Psoas muscle (tissue), 8 donors: ENCODE measurements around the gene SLC12A8. TPM values are rescaled to one million over a fixed set of nuclear protein-coding genes. Genes with fewer than 3 reads are reported as not detected.

Source experiments
- ATAC-seq, 4 donors: fragments of 200-7000 bp; cut with Tn5 transposase; one replicate each; pipeline ENCODE4 v1.9.1; 2020; ENCODE audit warnings: moderate library complexity in 3 of 4, mild to moderate bottlenecking in 2 of 4
- DNase-seq, 2 donors: peaks; one replicate each; pipeline ENCODE4 v3.0.0-alpha.2; 2020
- H3K27ac ChIP-seq: fragments of 200-600 bp; one replicate; pipeline ENCODE4 v1.8.0; 2022
- H3K27me3 ChIP-seq, 3 donors: fragments of 200-600 bp in 1 of 3; one replicate each; pipeline versions ENCODE4 v1.6.1 to v1.8.0; 2013 to 2022; ENCODE audit warnings: low read length in 2 of 3, mild to moderate bottlenecking in 2 of 3, moderate library complexity in 1 of 3; ENCODE audit not compliant: insufficient read depth in 3 of 3
- H3K36me3 ChIP-seq, 2 donors: fragments of 200-600 bp in 1 of 2; one replicate each; pipeline versions ENCODE4 v1.6.1 to v1.8.0; 2013 to 2022; ENCODE audit warnings: low read depth in 1 of 2, mild to moderate bottlenecking in 1 of 2, moderate library complexity in 1 of 2; ENCODE audit not compliant: insufficient read depth in 1 of 2
- H3K4me1 ChIP-seq: fragments of 200-600 bp; one replicate; pipeline ENCODE4 v1.8.0; 2022
- H3K4me3 ChIP-seq: fragments of 200-600 bp; one replicate; pipeline ENCODE4 v1.8.0; 2022; ENCODE audit warnings: mild to moderate bottlenecking
- H3K9me3 ChIP-seq: fragments of 200-600 bp; one replicate; pipeline ENCODE4 v1.8.0; 2022
- WGBS, 3 donors: extraction: QIAGEN DNeasy Blood & Tissue Kit; methylation state at CpG; one replicate each; pipeline versions ENCODE4 v1.1.6 to v1.1.7; 2013; 5-methylcytosine and 5-hydroxymethylcytosine counted together
- intact Hi-C, 2 donors: fragments of 100-400 bp; cut with DNase I; formaldehyde crosslinking; loops; one replicate each; pipeline versions ENCODE4 v1.11.0 to v1.14.2; 2022
- polyA plus RNA-seq, 3 donors: library from polyadenylated mRNA; stranded (reverse); fragments of 200-250 nt; gene quantifications; one replicate each; pipeline ENCODE4 v1.2.3, GENCODE V29; 2013
- total RNA-seq, 4 donors: library from RNA; stranded (reverse); fragmentation: NEBNext Ultra II Directional in 2 of 4; extraction: Animal tissue kit (Norgen Biotek cat#: 25700) in 2 of 4; gene quantifications; one replicate each; pipeline versions ENCODE4 v1.2.1 to v1.2.4, GENCODE V29; 2021 to 2023
- TF ChIP-seq, protein P1 (sequence below): fragments of 200-600 bp; IDR thresholded peaks from one replicate; pipeline ENCODE4 v1.8.0; 2022; ENCODE audit warnings: antibody characterized with exemption
- donor health status: healthy with polysubstance abuse.
- donor health status: DM: no; HTN: no; CAD: no; lungs with moderate emphysema.
- donor health status: Bipolar disorder and iron deficiency.
- donor health status: healthy.
- donor health status: DM: yes; HTN: yes; CAD: no.
- donor health status: DM: no; HTN: no; CAD: no.
- donor health status: DM: no; HTN: no; CAD: no.
- donor health status: DM: yes; HTN: yes; CAD: no.

SLC12A8 gene
- total and polyA plus RNA-seq, 7 donors = 0.06 to 0.93 (median 0.33) TPM; not detected in 1

DNA sequence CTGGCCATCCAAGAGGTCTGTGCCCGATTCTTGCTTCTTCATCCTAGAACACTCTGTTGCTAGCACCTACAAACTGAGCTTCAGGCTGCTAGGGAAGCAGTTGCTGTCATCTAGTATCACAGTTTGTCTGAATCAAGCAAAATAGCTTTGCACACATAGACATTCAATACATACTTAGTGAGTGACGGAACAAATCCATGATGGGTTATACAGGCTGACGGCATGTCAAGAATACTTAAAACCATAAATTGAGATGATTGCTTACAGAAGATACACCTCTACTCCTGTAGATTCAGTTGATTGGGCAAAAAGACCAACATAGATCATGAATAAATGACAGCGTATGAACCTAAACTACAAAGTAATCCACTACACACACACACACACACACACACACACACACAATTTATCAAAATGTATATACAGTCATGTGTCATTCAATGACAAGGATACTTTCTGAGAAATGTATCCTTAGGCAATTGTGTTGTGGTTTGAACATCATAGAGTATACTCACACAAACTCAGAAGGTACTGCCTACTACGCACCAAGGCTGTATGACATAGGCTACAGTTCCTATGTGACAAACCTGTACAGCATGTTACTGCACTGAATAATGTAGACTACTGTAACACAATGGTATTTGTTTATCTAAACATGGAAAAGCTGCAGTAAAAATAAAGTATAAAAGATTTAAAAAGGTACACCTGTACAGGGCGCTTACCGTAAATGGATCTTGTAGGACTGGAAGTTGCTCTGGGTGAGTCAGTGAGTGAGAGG, 142.4 kb downstream of the SLC12A8 start:
- Histone ChIP-seq H3K27ac (no peak overlapping the region), H3K4me1 (no peaks in the 10 kb centered on the region), H3K27me3 (no peaks in the 10 kb centered on the region), H3K9me3 (no peaks in the 10 kb centered on the region), H3K4me3 (no peak overlapping the region), H3K36me3 (no peaks in the 10 kb centered on the region)
- intact Hi-C loops = no loop called here
- no peak for ATAC-seq
- WGBS, 3 donors = 98% methylated on average over 7 of the region's 7 CpGs
- no peak for DNase-seq
- TF ChIP-seq, protein P1, sequence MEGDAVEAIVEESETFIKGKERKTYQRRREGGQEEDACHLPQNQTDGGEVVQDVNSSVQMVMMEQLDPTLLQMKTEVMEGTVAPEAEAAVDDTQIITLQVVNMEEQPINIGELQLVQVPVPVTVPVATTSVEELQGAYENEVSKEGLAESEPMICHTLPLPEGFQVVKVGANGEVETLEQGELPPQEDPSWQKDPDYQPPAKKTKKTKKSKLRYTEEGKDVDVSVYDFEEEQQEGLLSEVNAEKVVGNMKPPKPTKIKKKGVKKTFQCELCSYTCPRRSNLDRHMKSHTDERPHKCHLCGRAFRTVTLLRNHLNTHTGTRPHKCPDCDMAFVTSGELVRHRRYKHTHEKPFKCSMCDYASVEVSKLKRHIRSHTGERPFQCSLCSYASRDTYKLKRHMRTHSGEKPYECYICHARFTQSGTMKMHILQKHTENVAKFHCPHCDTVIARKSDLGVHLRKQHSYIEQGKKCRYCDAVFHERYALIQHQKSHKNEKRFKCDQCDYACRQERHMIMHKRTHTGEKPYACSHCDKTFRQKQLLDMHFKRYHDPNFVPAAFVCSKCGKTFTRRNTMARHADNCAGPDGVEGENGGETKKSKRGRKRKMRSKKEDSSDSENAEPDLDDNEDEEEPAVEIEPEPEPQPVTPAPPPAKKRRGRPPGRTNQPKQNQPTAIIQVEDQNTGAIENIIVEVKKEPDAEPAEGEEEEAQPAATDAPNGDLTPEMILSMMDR = no peak

DNA sequence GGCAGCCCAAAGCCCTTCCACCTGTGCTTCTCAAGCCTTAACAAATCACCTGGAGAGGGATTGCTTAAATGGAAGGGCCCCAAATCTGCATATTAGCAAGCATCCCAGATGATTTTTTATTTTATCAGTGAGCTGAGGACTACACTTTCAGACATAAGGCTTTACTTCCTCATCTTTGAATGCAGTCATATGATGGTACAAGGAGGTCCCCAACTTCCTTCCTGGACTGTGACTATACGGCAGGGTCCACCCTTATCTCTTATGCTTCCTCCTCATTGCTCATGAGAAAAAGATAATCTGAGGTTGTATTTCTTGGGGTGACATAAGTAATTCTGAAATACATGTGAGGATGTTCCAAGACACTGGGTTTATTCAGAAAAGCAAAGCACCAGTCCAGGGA, 143.1 kb downstream of the SLC12A8 start:
- Histone ChIP-seq H3K9me3 (no peaks in the 10 kb centered on the region), H3K4me3 (no peak overlapping the region), H3K4me1 (no peaks in the 10 kb centered on the region), H3K36me3 (no peaks in the 10 kb centered on the region), H3K27me3 (no peaks in the 10 kb centered on the region), H3K27ac (no peak overlapping the region)
- no peak for DNase-seq
- WGBS, 3 donors = 63 to 83% (median 72%) methylated on average over 1 of the region's 1 CpG
- intact Hi-C loops = no loop called here
- ATAC-seq = no peak
- TF ChIP-seq, protein P1 = no peak

DNA sequence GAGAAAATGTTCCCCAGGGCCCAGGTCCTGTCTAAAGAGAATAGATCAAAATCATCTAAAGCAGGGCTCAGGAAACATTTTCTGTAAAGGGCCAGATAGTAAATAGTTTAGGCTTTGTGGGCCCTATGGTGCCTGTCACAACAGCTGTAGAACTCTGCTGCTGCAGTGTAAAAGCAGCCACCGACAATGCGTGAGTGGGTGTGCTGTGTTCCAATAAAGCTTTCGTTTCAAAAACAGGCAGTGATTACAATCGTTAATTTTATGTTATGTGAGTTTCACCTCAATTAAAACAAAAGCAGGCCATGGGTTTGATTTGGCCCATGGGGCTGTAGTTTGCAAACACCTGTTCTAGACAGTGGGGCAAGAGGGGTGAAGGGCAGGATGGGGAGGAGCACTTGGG, 144.3 kb downstream of the SLC12A8 start:
- H3K4me3 ChIP-seq = no peak overlapping the region
- H3K4me1 ChIP-seq = peaks cover 5% of the 10 kb centered on the region
- intact Hi-C loops = no loop called here
- ATAC-seq = no peak
- TF ChIP-seq, protein P1 = no peak
- no peaks in the 10 kb centered on the region for H3K36me3 ChIP-seq
- H3K27ac ChIP-seq = no peak overlapping the region
- no peak for DNase-seq
- 85 to 89% (median 87%) methylated on average over 4 of the region's 4 CpGs for WGBS, 3 donors
- H3K9me3 ChIP-seq = no peaks in the 10 kb centered on the region
- H3K27me3 ChIP-seq = no peaks in the 10 kb centered on the region

DNA sequence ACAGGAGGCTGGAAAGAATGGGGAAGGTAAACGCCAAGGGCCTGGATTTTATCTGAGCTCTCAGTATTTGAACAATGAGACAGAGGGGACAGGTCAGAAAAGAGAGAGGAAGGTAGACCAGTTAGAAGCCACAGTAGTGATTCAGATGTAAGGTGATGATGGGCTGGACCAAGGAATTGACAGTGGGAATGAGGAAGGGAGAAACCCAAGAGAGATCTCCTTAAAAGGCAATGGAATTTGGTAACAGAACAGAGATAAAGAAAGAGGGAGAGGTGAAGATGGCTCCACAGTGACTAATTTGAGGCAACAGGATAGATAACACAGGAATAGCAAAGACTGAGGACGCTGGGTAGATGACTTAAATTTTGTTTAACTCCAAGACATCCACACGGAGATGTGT, 145.3 kb downstream of the SLC12A8 start:
- intact Hi-C loops = no loop called here
- Histone ChIP-seq H3K36me3 (no peaks in the 10 kb centered on the region), H3K27ac (no peak overlapping the region), H3K4me1 (peaks cover 15% of the 10 kb centered on the region), H3K4me3 (no peak overlapping the region), H3K27me3 (no peaks in the 10 kb centered on the region), H3K9me3 (no peaks in the 10 kb centered on the region)
- WGBS, 3 donors = 87 to 93% (median 89%) methylated on average over 3 of the region's 3 CpGs
- no peak for DNase-seq
- ATAC-seq = no peak
- TF ChIP-seq, protein P1 = no peak
